Nucleus accumbens (tissue), 56 donors: ENCODE measurements around the gene PLD3.

Experiments
- DNase-seq, 56 donors: peaks; one replicate each; lab custom pipeline; 2025; lab: John Stamatoyannopoulos, UW

Gene PLD3, protein sequence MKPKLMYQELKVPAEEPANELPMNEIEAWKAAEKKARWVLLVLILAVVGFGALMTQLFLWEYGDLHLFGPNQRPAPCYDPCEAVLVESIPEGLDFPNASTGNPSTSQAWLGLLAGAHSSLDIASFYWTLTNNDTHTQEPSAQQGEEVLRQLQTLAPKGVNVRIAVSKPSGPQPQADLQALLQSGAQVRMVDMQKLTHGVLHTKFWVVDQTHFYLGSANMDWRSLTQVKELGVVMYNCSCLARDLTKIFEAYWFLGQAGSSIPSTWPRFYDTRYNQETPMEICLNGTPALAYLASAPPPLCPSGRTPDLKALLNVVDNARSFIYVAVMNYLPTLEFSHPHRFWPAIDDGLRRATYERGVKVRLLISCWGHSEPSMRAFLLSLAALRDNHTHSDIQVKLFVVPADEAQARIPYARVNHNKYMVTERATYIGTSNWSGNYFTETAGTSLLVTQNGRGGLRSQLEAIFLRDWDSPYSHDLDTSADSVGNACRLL

DNA sequence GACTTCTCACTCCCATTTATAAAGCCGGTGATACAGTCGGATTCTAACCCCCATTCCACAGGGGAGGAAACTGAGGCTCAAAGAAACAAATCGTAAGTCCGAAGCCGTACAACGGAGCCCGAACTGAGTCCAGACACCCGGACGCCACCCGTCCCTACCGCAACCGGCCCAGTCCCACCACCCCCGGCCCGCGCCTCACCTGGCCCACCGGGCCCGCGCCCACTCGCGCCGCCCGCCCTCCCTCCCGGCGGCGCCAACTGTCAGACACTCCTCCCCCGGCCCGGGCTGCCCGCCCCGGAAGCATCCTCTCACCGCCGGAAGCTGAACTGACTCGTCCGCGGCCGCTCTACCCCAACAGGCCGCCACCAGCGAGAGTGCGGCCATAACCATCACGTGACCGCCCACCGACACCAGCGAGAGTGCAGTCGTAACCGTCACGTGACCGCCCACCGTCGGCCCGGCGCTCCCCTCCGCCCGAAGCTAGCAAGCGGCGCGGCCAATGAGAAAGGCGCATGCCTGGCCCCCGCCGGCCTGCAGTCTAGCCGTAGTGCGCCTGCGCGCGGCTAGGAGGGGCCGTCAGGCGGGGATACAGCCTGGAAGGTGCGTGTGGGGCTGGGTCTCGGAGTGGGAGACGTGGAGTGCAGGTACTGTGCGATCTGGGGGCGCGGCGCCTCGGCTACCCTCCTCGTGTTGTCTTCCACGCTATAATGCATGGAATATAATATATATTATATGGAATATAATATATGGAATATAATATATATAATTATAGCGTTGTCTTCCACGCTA is at the start of gene PLD3, which contains the start of gene C19orf47:
PLD3 (plus strand) TSS at position 571 of the 789 bp plus-strand sequence. CDS start 17,789 bp downstream, outside the sequence.
C19orf47 (minus strand) TSS at position 273 of the 789 bp plus-strand sequence. CDS start 6,540 bp downstream, outside the sequence.
- DNase-seq: peak; percentile 91 to 100 (median 99)

DNA sequence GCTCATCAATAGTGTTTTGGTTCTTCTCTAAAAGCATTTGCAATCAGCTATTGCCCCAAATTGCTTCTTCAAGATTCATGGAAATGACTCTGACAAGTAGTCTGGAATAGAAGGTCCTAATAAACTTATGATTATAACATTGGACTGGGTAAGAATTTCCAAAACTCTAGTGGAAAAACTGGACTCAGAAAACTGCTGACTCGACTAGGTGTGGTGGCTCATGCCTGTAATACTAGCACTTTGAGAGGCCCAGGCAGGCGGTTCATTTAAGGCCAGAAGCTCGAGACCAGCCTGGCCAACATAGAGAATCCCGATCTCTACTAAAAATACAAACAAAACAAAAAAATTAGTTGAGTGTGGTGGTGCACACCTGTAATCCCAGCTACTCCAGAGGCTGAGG is 47.8 kb upstream of the PLD3 start:
- DNase-seq: no peak

GRCh38 chr19:40302224-40303011 is 46.1 kb upstream of the PLD3 start:
- no peak for DNase-seq

GRCh38 chr19:40303765-40304164 is 44.7 kb upstream of the PLD3 start:
- DNase-seq: no peak

DNA sequence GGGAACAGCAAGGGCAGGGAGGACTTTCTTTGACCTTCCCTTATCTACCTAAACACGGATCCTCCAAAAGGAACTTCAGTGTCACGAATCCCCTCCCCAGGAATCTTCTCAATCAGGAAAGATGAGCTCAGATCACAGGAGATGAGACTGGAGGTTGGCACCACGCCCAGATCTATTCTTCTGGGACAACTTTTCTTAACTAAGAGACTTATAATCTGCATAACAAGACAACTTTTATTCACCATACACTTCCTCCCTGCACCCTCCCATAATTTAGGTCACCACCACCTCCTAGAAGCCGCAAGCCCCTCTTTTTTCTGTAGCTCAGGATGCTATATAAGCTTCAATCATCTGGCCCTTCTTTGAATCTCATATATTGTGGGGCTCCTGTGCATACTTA is 44.2 kb upstream of the PLD3 start:
- DNase-seq: no peak

DNA sequence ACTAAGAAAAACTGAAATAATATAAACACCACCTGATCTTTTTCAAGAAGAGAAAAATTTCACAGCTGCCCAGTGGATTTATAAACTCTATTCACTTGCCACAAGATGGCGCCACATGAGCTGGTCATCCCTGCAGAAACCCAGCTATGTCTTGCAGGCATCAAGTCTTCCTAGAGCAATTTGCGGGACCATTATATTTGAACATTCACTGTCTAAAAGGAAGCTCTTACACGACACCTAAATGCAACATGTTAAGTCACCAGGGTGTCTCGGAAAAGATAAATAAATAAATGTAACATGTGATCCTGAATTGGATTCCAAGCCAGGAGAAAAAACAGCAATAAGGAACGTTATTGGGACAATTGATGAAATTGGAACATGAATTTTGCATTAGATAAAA is 43.1 kb upstream of the PLD3 start:
- DNase-seq: peak in 46 of 56 donors; percentile 10 to 82 (median 40)

DNA sequence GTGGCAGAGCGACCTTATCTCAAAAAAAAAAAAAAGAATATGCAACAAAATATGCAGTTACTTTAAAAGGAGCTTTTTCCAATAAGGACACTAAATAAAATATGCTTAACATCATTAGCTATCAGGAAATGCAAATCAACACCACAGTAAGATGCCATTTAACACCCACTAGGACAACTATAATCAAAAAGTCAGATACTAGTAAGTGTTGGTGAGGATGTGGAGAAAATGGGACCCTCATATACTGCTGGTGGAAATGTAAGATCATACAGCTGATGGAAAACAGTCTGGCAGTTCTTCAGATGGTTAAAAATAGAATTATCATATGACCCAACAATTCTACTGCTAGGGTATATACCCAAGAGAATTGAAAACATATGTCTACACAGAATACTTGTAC is 38.8 kb upstream of the PLD3 start:
- no peak for DNase-seq

DNA sequence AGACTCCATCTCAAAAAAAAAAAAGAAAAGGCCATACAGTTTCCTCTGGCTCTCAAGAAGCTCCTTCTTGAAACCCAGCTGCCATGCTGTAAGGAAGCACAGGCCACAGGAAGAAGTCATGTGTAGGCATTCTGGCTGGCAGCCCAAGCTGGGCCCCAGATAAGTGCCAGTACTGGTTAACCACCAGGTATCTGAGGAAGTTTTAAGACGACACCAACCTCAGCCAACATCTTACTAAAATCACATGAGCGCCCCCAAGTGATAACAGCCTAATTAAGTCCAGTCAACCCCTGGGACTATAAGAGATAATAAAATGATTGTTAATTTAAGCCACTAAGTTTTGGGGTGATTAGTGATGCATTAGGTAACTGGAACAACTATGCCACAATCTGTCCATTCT is 36.0 kb upstream of the PLD3 start:
- DNase-seq: no peak

- DNase-seq: no peak
Measured at GRCh38 chr19:40313229-40313983, 35.1 kb upstream of the PLD3 start.

DNA sequence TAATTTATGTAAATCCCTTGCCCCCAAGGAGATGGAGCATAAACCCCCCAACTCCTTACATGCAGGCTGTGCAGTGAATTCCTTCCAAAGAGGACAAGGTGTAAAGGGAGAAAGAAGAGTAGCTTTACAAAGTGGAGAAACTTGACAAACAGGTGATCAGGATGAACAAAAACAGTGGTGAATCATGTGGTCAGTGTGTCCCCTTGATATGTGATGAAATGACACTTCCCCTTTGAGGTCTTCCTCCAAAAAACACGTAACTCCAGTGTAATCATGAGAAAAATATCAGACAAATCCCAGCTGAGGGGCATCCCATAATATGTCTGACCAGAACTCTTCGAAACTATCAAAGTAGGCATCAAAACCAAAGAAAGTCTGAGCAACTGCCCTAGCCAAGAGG is 33.8 kb upstream of the PLD3 start:
- no peak for DNase-seq

DNA sequence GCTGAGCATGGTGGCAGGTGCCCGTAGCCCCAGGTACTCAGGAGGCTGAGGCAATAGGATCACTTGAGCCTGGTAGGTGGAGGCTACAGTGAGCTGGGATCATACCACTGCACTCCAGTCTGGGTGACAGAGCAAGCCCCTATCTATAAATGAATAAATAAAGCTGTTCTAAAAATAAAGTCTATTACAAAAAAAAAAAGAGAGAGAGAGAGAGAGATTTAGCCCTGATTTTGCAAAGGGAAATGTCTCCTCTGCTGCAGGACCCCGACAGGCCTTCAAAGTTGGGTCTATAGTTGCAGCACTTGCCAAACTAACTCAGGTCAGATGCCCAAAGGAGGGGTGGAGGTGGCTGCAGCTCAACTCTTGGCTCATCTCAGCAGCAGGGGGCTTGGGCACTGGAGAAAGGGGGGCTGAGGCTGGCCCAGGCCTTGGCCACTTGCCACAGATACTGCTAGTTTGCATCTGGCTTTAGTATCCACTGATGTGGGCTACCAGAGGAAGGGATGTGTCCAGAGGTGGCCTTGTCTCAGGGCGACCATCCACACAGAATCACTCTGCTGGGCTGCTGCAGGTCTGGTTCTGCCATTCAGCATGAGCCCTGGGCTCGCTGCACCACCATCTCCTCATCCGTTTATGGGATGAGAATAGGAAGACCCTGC is 32.6 kb upstream of the PLD3 start:
- no peak for DNase-seq

GRCh38 chr19:40317338-40317737 is 31.2 kb upstream of the PLD3 start:
- DNase-seq: no peak

GRCh38 chr19:40320558-40320935 is 27.9 kb upstream of the PLD3 start:
- no peak for DNase-seq

GRCh38 chr19:40321076-40321475 is 27.4 kb upstream of the PLD3 start:
- DNase-seq: no peak

GRCh38 chr19:40321566-40322270 is 26.8 kb upstream of the PLD3 start:
- no peak for DNase-seq

GRCh38 chr19:40322271-40322610 is 26.3 kb upstream of the PLD3 start:
- no peak for DNase-seq

DNA sequence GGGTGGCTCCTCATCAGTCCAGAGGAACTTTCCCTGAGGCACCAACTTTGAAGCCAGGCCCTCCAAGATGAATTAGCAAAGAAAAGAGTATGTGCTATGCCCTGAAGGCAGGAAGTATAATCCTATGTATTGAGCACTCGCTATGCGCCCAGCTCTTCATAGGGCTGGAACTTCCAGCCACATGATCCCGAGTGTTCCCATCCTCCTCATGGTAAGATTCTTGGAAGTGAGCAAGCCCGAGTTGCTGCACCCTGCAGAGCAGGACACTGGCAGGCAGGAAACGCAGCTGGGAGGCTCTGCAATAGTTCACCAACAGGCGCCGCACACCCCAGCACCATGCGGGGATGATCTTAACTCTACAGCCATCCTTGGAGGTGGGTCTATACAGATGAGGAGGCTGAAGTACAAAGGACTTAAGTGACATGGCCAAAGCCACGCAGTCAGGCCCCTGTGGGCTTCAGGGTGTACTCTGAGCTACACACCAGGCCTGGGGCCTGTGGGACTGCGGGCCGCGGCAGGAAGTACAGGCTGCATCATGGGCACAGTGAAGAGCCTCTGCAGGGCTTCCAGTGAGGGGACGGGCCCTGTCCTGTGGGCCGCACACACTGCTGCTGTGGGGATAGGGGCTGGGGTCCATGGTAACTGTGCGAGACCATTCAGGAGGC is 25.4 kb upstream of the PLD3 start:
- no peak for DNase-seq

DNA sequence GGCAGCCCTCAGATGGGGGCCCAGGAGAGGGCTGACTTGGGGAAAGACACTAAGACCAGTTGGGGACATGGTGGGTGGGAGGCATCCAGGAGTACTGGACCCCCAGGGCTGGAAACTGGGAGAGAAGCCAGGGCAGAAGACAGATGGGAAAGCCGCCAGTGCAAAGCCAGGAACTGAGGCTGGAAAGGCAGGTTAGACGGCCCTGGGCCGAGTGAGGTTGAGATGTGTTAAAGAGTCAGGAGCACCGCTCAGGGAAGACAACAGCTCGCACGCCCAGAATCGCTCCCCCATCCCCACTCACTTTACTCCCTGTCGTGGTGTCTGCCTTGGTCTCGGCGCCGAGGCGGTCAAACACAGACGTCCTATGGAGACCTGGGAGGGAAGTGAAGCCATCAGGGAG is 24.8 kb upstream of the PLD3 start:
- DNase-seq: no peak
